Stimulated activated CD8-positive, alpha-beta memory T cell treated with anti-CD3 and anti-CD28 coated beads, Interleukin-4, amount 100 ng/mL, for 1 hour (primary cell): ENCODE data around the gene COA1.
"Not testable (repeated sequence)": the region's sequence is repeated elsewhere in the genome, so short reads cannot be mapped to it uniquely, and the experiment has no call there.

ENCODE experiments used
- DNase-seq, 2 donors: peaks; one replicate each; pipeline ENCODE4 v3.0.0-alpha.2; 2020; ENCODE audit warnings: low read depth in 2 of 2, low spot score in 1 of 2

The COA1 gene

DNA sequence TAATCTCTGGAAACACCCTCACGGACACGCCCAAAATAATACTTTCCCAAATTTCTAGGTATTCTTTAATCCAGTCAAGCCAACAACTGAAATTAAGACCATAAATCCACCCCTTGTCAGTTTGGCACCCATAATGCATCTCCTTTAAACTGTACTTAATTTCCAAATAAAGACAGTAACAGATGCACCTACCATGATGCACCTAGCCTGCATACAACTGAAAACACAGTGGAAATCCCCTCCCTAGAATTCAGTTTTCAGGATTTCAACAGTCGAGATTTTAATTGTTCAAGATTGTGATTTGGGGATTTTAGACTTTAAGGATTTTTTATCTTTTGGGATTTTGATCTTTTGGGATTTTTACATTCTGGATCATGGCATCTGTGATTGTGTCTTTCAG is 129.3 kb downstream of the COA1 start:
- DNase-seq, result no peak

DNA sequence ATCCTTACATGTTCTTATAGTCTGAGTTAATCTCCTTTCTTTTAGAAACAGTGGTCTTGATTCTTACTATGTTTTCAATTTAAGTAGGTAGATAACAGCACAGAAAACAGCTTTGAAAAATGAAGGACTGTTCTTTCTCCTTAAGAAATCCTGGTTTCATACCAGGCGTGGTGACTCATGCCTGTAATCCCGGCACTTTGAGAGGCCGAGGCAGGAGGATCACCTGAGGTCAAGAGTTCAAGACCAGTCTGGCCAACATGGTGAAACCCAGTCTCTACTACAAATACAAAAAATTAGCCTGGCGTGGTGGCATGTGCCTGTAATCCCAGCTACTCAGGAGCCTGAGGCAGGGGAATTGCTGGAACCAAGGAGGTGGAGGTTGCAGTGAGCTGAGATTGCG is 132.9 kb downstream of the COA1 start:
- not testable (repeated sequence) for DNase-seq

DNA sequence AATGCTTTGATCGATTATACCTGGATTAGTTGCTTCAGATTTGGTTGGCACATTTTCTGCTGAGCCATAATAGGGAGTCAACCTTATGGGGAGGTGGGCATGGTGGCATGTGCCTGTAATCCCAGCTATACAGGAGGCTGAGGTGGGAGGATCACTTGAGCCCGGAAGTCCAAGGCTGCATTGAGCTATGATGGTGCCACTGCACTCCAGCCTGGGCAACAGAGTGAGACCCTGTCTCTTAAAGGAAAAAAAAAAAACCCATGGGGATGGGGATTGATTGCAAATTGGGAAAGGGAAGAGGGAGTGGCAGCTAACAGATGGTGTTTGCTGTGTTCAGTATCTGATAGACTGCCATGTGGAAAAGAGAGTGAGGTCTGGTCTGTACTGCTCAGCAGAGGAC is 135.3 kb downstream of the COA1 start:
- no peak for DNase-seq

DNA sequence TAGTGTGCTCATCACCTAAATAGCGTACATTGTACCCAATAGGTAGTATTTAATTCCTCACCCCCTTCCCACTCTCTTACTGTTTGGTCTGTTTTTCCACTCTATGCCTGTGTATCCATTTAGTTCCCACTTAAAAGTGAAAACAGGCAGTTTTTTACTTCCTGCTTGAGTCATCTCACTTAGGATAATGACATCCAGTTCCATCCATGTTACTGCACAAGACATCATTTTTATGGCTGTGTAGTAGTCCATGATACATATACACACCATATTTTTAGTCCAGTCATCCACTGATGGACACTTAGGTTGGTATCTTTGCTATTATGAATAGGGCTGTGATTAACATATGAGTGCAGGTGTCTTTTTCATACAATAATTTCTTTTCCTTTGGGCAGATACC is 136.3 kb downstream of the COA1 start:
- DNase-seq, result no peak

DNA sequence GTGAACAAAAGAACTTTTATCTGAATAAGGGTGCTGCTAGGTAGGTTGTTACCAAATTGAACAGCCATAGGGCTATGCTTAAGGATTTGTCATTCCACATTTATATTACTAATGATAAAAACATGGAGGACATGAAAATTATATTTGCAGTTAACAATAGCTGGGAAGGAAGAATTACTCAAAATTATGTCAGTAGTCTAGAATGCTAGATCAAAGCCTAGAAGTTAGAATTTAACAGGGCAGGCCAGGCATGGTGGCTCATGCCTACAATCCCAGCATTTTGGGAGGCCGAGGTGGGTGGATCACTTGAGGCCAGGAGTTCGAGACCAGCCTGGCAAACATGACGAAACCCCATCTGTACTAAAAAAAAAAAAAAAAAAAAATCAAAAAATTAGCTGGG is 137.0 kb downstream of the COA1 start:
- DNase-seq, result no peak

DNA sequence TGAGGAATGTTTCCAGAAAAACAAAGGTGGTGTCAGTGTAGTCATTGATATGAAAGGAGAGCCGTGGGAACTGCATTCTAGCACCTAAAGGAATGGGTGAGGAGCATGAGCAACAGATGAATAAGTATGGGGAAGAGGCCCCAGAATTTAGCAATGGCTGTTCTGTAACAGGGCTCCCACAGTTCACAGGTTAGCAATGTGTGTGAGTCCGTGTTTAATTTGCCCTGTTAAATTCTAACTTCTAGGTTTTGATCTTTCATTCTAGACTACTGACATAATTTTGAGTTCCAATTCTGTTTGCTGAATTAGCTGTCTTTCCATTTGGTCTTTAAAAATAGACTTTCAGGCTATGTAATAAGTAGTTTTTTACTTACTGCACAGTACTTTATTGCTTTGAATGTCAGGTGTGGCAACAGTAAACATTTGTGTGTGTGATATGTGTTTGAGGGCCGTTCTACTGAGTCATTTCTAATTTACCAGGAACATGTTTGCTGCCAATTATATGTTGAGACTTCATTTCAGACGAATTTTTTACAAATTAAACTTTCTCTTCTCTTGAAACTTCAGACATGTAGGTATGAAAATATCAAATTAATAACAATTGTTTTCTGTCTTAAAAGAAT is 137.7 kb downstream of the COA1 start:
- DNase-seq, result no peak

DNA sequence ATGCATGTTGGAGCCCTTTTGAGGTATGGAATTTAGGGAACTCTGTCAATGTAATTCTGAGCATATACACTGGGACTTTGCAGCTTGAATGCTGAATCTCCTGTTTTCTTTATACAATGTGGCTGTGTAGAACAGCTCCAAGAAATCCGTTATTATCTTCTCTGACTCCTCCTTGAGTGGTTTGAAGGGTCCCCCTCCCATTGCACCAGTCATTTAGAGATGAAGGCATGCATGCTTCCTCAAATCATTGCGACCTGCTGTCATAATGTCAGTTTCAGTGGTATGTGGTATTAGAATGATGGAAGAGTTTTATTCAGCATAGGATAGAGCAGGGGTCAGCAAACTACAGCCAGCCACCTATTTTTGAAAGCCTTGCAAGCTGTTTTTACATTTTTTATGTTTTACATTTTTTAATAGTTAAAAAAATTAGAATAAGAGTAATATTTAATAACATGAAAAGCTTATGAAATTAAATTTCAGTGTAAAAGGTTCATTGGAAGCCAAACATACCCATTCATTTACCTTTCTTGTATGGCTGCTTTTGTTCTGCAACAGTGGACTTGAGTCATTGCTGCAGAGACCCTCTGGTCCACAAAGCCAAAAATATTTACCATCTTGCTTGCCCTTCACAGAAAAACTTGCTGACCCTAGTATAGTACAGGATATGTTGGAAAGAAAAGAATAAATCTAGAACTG is 138.3 kb downstream of the COA1 start:
- DNase-seq, result no peak

DNA sequence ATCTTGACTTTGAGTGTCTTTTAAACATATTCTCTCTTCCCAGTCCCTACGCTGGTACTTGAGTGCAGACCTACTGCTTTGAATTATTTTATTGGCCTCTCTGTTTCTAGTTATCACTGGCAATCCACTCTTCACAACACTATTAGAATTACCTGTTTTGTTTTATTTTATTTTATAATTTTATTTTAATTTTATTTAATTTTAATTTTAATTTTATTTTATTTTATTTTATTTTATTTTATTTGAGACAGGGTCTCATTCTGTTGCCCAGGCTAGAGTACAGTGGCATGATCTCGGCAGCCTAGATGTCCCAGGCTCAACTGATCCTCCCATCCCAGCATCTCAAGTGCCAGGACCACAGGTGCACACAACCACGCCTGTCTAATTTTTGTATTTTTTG is 139.6 kb downstream of the COA1 start:
- DNase-seq, result no peak
